ENCODE results near the gene CPNE2.
A peak's percentile ranks its signal among the peaks of the same experiment; 100 is the strongest.
"Not testable (repeated sequence)": the region's sequence is repeated elsewhere in the genome, so short reads cannot be mapped to it uniquely, and the experiment has no call there.

The CPNE2 gene

DNA sequence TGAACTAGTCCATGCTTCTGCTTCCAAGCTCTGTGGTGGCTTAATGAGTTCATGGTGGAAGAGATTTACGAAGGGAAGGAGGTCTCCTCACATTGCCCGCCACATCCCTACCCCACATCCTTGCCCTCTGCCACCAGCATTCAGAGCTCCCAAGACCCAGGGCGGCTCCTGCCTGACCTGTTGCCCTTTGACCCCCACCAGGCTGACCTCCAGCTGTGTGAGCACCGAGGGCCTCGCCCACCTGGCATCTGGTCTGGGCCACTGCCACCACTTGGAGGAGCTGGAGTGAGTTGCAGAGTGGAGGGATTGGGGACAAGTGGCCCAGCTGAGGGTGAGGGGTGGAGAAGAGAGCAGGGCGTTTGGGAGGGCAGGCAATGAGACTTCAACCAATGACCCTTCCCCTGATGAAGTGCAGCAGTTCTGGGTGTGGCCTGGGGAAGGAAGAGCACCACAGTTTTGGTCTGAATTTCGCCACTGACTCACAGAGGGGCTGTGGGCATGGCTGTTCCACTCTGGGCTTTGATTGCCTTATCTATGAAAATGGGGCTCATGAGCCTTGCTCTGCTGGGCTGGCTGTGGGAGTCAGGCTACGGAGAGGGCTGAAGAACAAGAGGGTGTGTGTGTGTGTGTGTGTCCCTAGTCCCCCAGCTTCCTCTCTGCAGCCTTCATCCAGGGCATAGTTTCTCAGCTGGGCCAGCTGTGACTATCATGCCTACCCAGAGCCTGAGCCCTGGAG, 22.6 kb upstream of the CPNE2 start:
- no CpG with 5 or more reads among the region's 8 CpGs for WGBS (ENCODE audit: insufficient coverage, insufficient read length)

DNA sequence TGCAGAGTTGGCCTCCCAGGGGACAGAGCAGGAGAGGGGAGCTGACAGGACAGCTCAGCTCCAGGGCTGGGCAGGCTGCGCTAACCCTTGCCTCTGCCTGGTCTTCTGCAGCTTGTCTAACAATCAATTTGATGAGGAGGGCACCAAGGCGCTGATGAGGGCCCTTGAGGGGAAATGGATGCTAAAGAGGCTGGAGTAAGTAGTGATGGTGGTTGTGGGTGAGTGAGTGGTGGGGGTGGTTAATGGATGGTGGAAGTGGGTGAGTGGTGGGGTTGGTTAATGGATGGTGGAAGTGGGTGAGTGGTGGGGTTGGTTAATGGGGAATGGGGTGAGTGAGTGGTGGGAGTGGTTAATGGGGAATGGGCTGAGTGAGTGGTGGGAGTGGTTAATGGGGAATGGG, 22.0 kb upstream of the CPNE2 start:
- no CpG with 5 or more reads among the region's 2 CpGs for WGBS (ENCODE audit: insufficient coverage, insufficient read length)
- H3K4me1 ChIP-seq (ENCODE audit: control insufficient read depth, insufficient read depth, low read length): no peaks in the 10 kb centered on the region
- H3K27ac ChIP-seq (ENCODE audit: low read length): no peak overlapping the region

More for the DNA sequence above, 22.6 kb upstream of the CPNE2 start:
- H3K4me1 ChIP-seq (ENCODE audit: control insufficient read depth, insufficient read depth, low read length): no peaks in the 10 kb centered on the region
- no peak for DNase-seq (ENCODE audit: low read depth, low spot score)
- no peaks in the 10 kb centered on the region for H3K27me3 ChIP-seq (ENCODE audit: control insufficient read depth, insufficient read depth, low read length)
- H3K9me3 ChIP-seq (ENCODE audit: control insufficient read depth, insufficient read depth, low read length): no peaks in the 10 kb centered on the region
- no peaks in the 10 kb centered on the region for H3K36me3 ChIP-seq (ENCODE audit: control insufficient read depth, insufficient read depth, low read length)
- H3K27ac ChIP-seq (ENCODE audit: low read length): no peak overlapping the region
- H3K4me3 ChIP-seq (ENCODE audit: low read length): no peak overlapping the region

DNA sequence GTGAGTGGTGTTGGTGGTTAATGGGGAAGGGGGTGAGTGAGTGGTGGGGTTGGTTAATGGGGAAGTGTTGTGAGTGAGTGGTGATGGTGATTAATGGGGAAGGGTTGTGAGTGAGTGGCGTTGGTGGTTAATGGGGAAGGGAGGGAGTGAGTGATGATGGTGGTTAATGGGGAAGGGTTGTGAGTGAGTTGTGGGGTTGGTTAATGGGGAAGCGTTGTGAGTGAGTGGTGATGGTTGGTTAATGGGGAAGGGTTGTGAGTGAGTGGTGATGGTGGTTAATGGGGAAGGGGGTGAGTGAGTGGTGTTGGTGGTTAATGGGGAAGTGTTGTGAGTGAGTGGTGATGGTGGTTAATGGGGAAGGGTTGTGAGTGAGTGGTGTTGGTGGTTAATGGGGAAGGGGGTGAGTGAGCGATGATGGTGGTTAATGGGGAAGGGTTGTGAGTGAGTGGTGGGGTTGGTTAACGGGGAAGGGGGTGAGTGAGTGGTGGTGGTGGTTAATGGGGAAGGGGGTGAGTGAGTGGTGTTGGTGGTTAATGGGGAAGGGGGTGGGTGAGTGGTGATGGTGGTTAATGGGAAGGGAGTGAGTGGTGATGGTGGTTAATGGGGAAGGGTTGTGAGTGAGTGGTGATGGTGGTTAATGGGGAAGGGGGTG, 21.2 kb upstream of the CPNE2 start:
- not testable (repeated sequence) for H3K4me3 ChIP-seq (ENCODE audit: low read length); H3K9me3 ChIP-seq (ENCODE audit: control insufficient read depth, insufficient read depth, low read length); H3K36me3 ChIP-seq (ENCODE audit: control insufficient read depth, insufficient read depth, low read length); H3K27ac ChIP-seq (ENCODE audit: low read length); H3K4me1 ChIP-seq (ENCODE audit: control insufficient read depth, insufficient read depth, low read length); H3K27me3 ChIP-seq (ENCODE audit: control insufficient read depth, insufficient read depth, low read length); DNase-seq (ENCODE audit: low read depth, low spot score)
- WGBS (ENCODE audit: insufficient coverage, insufficient read length): 100% methylated on average over 4 of the region's 4 CpGs

More for the DNA sequence above, 22.0 kb upstream of the CPNE2 start:
- H3K27me3 ChIP-seq (ENCODE audit: control insufficient read depth, insufficient read depth, low read length): no peaks in the 10 kb centered on the region
- no peaks in the 10 kb centered on the region for H3K36me3 ChIP-seq (ENCODE audit: control insufficient read depth, insufficient read depth, low read length)
- no peaks in the 10 kb centered on the region for H3K9me3 ChIP-seq (ENCODE audit: control insufficient read depth, insufficient read depth, low read length)
- no peak for DNase-seq (ENCODE audit: low read depth, low spot score)
- H3K4me3 ChIP-seq (ENCODE audit: low read length): no peak overlapping the region

DNA sequence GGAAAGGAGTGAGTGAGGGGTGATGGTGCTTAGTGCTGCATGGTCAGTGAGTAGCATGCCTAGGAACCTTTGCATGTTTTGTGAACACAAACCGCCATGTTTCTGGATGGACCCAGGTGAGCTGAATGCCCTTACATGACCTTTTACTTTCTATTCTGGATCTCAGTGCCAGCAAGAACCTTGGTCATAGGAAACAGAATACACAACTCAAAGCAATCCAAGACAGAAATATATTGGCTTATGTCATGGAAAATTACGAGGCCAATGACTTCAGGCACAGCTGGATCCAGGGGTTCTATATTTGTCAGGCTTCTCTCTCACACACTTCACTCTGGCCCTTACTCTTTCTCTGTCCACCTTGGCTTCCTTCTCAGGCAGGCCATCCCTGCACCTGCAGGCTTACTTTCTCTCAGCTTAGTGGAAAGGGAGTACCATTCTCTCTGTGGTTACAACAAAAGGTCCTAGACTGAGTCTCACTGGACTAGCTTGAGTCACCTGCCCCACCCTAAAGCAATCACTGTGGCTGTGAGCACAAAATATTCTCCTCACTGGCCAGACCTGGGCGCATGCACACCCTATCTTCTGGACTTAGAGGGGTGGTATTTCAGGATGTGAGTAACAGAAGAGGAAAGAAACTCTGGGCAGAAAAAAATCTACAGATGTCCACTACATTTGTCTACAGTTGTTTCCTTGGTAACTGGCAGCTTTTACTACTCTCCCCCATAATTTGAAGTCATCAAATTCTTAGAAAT, 20.4 kb upstream of the CPNE2 start:
- DNase-seq (ENCODE audit: low read depth, low spot score): no peak
- Histone ChIP-seq H3K4me3 (ENCODE audit: low read length) (no peak overlapping the region), H3K9me3 (ENCODE audit: control insufficient read depth, insufficient read depth, low read length) (no peaks in the 10 kb centered on the region), H3K27me3 (ENCODE audit: control insufficient read depth, insufficient read depth, low read length) (no peaks in the 10 kb centered on the region), H3K36me3 (ENCODE audit: control insufficient read depth, insufficient read depth, low read length) (no peaks in the 10 kb centered on the region), H3K27ac (ENCODE audit: low read length) (no peak overlapping the region), H3K4me1 (ENCODE audit: control insufficient read depth, insufficient read depth, low read length) (no peaks in the 10 kb centered on the region)
- no CpG with 5 or more reads among the region's 3 CpGs for WGBS (ENCODE audit: insufficient coverage, insufficient read length)

DNA sequence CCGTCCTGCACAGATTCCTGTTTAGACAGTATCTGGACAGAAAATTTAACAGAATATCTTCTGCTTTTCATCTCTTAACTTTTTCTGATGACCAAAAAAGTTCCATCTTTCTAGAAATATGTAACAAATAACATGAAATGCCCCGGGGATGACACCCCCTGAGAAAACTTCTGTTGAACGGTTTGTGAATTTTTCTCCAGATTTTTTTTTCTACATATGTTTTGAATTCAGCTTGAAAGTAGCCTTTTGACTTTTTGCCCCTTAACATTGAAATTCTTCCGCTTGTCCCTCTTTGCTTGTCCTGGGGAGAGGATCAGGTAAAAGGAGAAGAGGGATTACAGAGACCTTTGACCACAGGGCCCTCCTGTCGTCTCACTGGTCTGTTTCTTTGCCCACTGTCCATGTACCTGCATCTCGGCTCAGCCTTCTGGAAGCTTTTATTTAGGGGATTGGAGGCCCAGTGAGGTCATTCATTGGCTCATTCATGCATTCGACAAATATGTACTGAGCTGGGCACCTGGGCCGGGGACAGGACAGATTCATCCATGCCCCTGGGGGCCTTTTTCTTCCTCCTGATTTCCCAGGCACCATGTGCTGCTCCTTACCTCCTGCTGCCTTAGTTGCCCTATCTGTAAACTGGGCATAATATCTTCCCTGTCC, 19.6 kb upstream of the CPNE2 start:
- Histone ChIP-seq H3K36me3 (ENCODE audit: control insufficient read depth, insufficient read depth, low read length) (no peaks in the 10 kb centered on the region), H3K4me1 (ENCODE audit: control insufficient read depth, insufficient read depth, low read length) (no peaks in the 10 kb centered on the region), H3K4me3 (ENCODE audit: low read length) (no peak overlapping the region), H3K9me3 (ENCODE audit: control insufficient read depth, insufficient read depth, low read length) (no peaks in the 10 kb centered on the region), H3K27ac (ENCODE audit: low read length) (no peak overlapping the region), H3K27me3 (ENCODE audit: control insufficient read depth, insufficient read depth, low read length) (no peaks in the 10 kb centered on the region)
- DNase-seq (ENCODE audit: low read depth, low spot score): no peak
- WGBS (ENCODE audit: insufficient coverage, insufficient read length): no CpG with 5 or more reads among the region's 8 CpGs

DNA sequence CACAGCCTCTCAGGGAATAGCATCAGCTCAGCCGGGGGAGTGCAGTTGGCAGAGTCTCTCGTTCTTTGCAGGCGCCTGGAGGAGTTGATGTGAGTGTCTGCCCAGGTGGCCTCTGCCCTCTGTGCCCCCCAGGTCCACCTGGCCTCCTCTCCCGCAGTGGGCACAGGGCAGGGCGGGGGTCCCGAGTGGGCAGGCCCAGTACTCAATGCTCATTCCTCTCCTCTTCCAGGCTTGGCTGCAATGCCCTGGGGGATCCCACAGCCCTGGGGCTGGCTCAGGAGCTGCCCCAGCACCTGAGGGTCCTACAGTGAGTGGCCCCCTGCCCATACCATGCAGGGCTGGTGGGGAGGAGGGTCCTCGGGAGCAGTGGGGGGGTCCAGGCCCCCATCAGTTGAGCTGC, 14.7 kb upstream of the CPNE2 start:
- no peaks in the 10 kb centered on the region for H3K4me1 ChIP-seq (ENCODE audit: control insufficient read depth, insufficient read depth, low read length)
- no peaks in the 10 kb centered on the region for H3K36me3 ChIP-seq (ENCODE audit: control insufficient read depth, insufficient read depth, low read length)
- H3K4me3 ChIP-seq (ENCODE audit: low read length): no peak overlapping the region
- no peaks in the 10 kb centered on the region for H3K9me3 ChIP-seq (ENCODE audit: control insufficient read depth, insufficient read depth, low read length)
- no peaks in the 10 kb centered on the region for H3K27me3 ChIP-seq (ENCODE audit: control insufficient read depth, insufficient read depth, low read length)
- no peak overlapping the region for H3K27ac ChIP-seq (ENCODE audit: low read length)
- no peak for DNase-seq (ENCODE audit: low read depth, low spot score)
- WGBS (ENCODE audit: insufficient coverage, insufficient read length): no CpG with 5 or more reads among the region's 7 CpGs

DNA sequence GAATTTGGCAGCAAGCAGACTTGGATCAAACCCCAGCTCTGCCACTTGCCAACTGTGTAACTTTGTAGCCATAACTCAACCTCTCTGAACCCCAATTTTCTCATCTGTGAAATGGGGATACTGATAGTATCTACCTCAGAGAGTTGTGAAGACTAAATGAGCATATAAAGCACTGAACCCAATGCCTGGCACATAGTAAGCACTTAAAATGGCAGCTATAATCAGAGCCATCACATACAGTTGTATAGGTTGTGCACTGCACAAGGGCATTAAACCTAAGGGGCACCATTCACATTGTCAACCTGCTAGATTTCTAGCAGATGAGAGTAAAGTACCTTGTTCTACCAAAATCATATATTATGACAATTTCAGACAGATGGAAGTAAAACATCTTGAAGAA, 10.6 kb upstream of the CPNE2 start:
- Histone ChIP-seq H3K4me3 (ENCODE audit: low read length) (no peak overlapping the region), H3K4me1 (ENCODE audit: control insufficient read depth, insufficient read depth, low read length) (no peaks in the 10 kb centered on the region), H3K27ac (ENCODE audit: low read length) (no peak overlapping the region), H3K9me3 (ENCODE audit: control insufficient read depth, insufficient read depth, low read length) (no peaks in the 10 kb centered on the region), H3K36me3 (ENCODE audit: control insufficient read depth, insufficient read depth, low read length) (no peaks in the 10 kb centered on the region), H3K27me3 (ENCODE audit: control insufficient read depth, insufficient read depth, low read length) (no peaks in the 10 kb centered on the region)
- DNase-seq (ENCODE audit: low read depth, low spot score): no peak

DNA sequence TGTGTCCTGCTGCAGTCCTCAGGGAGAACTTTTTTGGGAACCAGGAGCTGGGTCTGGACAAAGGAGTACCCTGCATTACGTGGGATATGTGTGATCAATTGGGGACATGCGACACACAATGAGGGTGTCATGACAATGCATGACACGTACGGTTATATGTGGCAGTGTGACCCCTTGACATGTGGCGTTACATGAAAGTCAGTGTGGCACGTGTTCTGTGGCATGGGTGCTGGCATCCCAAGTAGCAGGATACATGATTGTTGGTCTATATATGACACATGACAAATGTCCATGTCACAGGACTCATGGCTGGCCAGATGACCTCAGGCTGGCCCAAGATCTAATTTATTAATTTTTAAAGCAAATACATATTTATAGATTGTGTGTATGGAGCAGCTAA, 9.7 kb upstream of the CPNE2 start:
- H3K27me3 ChIP-seq (ENCODE audit: control insufficient read depth, insufficient read depth, low read length): no peaks in the 10 kb centered on the region
- H3K4me3 ChIP-seq (ENCODE audit: low read length): no peak overlapping the region
- WGBS (ENCODE audit: insufficient coverage, insufficient read length): no CpG with 5 or more reads among the region's 6 CpGs
- H3K9me3 ChIP-seq (ENCODE audit: control insufficient read depth, insufficient read depth, low read length): no peaks in the 10 kb centered on the region
- no peak for DNase-seq (ENCODE audit: low read depth, low spot score)
- no peak overlapping the region for H3K27ac ChIP-seq (ENCODE audit: low read length)
- H3K36me3 ChIP-seq (ENCODE audit: control insufficient read depth, insufficient read depth, low read length): no peaks in the 10 kb centered on the region
- no peaks in the 10 kb centered on the region for H3K4me1 ChIP-seq (ENCODE audit: control insufficient read depth, insufficient read depth, low read length)

DNA sequence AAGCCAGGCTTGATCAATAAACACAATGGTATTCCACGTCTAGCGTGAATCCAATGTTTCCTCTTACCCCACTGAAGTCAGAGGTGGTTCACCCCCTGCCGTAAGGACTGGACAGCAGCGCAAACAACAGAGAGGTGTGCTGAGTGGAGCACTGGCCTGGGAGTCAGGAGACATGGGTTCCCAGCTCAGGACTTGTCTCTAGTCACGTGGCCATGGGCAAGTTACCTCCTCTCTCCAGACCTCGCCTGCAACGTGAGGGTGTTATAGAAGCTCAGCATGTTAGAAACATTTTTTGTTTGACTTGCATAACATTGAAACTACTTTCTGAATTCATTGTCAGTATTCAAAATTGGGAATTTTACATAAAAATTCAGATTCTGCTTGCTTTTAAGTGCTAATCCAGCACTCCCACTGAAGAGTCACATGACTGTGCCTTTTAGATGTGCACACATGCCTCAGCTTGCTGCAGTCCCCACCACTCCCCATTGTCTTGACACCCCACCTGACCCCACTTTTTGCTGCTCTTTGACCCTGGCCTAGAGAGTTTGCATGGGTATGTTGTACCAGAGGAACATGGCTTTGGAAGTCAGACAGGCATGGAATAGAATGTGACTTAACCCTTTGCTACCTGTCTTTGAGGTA, 8.8 kb upstream of the CPNE2 start:
- Histone ChIP-seq H3K36me3 (ENCODE audit: control insufficient read depth, insufficient read depth, low read length) (no peaks in the 10 kb centered on the region), H3K27ac (ENCODE audit: low read length) (no peak overlapping the region), H3K4me3 (ENCODE audit: low read length) (no peak overlapping the region), H3K27me3 (ENCODE audit: control insufficient read depth, insufficient read depth, low read length) (no peaks in the 10 kb centered on the region), H3K9me3 (ENCODE audit: control insufficient read depth, insufficient read depth, low read length) (no peaks in the 10 kb centered on the region), H3K4me1 (ENCODE audit: control insufficient read depth, insufficient read depth, low read length) (no peaks in the 10 kb centered on the region)
- DNase-seq (ENCODE audit: low read depth, low spot score): no peak
- no CpG with 5 or more reads among the region's 7 CpGs for WGBS (ENCODE audit: insufficient coverage, insufficient read length)

DNA sequence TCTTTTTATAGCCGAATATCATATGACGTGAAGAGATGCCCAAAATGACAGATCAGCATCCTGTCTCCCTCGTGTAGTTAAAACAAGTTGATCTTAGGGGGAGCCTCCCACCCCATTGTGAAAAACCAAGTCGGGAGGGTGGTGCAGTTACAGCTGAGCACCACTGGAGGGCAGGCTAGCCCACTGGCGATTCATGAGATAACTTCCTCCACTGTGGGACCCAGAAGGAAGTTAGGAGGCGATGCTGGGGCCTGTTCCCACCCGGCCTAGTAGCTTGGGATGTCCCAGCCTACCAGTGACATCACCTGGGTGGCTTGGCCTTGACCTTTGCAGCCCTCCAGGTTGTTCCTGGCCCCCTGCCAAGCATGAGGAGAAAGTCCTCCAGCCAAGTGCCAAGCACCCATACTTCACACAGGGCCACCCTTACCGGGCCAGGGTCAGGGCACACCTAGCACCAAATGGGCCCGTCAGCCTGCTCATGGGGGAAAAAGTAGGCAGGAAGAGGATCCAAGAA, 8.1 kb upstream of the CPNE2 start:
- H3K27ac ChIP-seq (ENCODE audit: low read length): no peak overlapping the region
- WGBS (ENCODE audit: insufficient coverage, insufficient read length): no CpG with 5 or more reads among the region's 9 CpGs
- peak; percentile 71 for DNase-seq (ENCODE audit: low read depth, low spot score)

More for the DNA sequence above, 8.1 kb upstream of the CPNE2 start:
- Histone ChIP-seq H3K4me3 (ENCODE audit: low read length) (no peak overlapping the region), H3K36me3 (ENCODE audit: control insufficient read depth, insufficient read depth, low read length) (no peaks in the 10 kb centered on the region), H3K9me3 (ENCODE audit: control insufficient read depth, insufficient read depth, low read length) (no peaks in the 10 kb centered on the region), H3K4me1 (ENCODE audit: control insufficient read depth, insufficient read depth, low read length) (no peaks in the 10 kb centered on the region), H3K27me3 (ENCODE audit: control insufficient read depth, insufficient read depth, low read length) (no peaks in the 10 kb centered on the region)
